ENCODE data around the gene ANKS1B.
"Not testable (repeated sequence)": the region's sequence is repeated elsewhere in the genome, so short reads cannot be mapped to it uniquely, and the experiment has no call there.

ANKS1B gene

DNA sequence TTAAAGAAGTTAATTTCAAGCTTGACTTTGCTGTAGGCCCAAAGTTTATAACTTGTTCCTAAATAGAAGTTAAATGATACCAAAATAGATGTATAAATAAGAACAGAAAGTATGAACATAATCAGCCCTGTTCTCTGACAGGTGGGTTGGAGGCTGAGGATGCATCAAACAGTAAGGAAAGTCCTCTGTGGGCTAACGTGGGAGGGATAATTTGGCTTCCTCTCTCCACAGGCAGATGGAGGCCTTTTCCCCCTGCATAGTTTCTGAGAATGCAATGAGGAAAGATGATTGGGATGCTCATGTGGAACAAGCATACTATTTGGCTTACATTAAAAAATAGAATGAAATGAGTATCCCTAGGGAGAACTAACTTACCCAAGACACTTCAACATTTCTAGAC is 280.7 kb downstream of the ANKS1B start:
- DNase-seq (ENCODE audit: low read depth): no peak

GRCh38 chr12:99700032-99700431 is 284.7 kb downstream of the ANKS1B start:
- DNase-seq (ENCODE audit: low read depth): no peak

DNA sequence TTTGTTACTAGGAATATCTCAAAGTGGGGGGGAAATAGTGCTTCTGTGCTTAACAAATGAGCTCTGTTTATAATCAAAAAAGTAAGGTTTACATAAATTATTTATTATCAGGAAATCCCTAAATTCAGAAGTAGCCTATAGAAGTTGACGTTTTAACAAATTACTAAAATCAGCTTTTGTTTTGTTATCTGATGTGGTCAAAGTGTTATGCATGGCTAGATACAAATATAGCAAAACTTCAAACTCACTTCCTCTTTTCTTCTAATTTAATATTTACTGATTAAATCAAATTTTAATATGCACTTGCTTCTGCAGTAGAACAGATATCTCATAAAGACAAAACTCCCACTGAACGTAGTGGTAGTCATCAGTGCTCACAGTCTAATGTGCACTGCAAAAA is 289.7 kb downstream of the ANKS1B start:
- DNase-seq (ENCODE audit: low read depth): no peak

DNA sequence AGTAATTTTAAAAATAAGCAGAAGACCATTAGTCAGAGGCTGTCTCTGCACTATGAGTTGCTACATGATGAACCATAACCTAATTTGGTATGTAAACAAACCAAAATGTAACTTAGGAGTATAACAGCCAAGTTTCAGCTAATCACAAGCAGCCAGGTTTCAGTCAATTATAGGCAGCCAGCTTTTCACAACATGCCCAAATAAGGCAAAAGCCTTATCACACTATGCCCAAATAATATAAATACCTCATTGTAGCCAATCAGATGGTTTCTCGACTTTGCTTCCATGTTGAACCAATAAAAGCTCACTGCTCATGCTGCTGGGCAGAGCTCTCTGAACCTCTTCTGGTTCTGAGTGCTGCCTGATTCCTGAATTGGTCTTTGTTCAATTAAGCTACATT is 298.6 kb downstream of the ANKS1B start:
- no peak for DNase-seq (ENCODE audit: low read depth)

DNA sequence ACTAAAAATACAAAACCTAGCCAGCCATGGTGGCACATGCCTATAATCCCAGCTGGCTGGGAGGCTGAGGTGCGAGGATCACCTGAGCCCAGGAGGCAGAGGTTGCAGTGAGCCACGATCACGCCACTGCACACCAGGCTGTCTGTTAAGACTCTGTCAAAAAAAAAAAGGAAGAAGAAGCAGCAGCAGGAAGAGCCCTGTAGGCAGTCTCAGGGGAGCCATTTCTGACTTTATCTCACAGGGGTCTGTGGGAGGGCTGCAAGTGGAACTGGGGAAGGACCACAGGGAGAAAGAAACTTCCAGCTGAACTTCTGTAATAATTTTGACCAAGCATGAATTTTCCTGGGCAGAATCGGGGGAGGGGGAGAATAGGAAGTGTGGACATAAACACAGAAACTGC is 304.5 kb downstream of the ANKS1B start:
- DNase-seq (ENCODE audit: low read depth): no peak

- no peak for DNase-seq (ENCODE audit: low read depth)
These were observed 314.1 kb downstream of the ANKS1B start for GRCh38 chr12:99670635-99671034.

- DNase-seq (ENCODE audit: low read depth): no peak
These were observed 325.9 kb downstream of the ANKS1B start for GRCh38 chr12:99658671-99659349.

- DNase-seq (ENCODE audit: low read depth): no peak
These were observed 335.2 kb downstream of the ANKS1B start for GRCh38 chr12:99649551-99649950.

- no peak for DNase-seq (ENCODE audit: low read depth)
These were observed 336.6 kb downstream of the ANKS1B start for GRCh38 chr12:99648183-99648582.

DNA sequence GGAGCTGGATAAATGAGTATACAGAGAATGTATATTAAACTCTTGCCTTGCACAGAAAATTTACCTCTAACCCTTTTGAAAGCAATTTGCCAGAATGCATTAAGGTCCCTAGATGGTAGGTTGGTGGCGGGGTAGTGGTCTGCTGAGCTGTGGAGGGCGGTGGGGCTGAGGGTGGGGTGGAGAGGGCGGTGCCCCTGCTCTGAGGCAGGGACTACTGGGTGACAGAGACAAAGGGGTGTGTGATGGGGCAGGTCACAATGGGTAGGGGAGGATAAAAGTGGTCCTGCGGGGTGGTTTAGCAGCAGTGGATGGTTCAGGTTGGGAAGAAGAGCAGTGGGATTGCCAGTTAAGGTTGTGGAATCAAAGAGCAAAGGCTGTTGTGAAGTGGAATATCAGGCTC is 337.3 kb downstream of the ANKS1B start, which contains the start of gene GARIN6:
Gene GARIN6, plus strand, starts transcription at position 301 of the 400 bp plus-strand sequence. CDS start 422 bp downstream, outside the sequence.
- no peak for DNase-seq (ENCODE audit: low read depth)

DNA sequence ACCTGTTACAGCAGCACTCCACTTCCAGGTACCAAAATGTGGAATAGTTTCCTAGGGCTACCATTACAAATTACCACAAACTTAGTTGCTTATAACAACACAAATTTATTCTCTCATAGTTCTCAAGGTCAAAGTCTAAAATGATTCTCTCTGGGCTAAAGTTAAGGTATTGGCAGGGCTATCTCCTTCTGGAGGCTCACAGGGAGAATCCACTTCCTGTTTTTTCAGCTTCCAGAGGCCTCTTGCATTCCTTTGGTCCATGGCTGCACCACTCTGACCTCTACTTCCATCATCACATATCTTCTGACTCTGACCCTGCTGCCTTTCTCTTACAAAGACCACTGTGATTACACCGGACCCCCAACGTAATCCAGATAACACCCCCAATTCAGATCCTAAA is 340.1 kb downstream of the ANKS1B start:
- DNase-seq (ENCODE audit: low read depth): no peak

GRCh38 chr12:99627459-99627858 is 357.3 kb downstream of the ANKS1B start:
- no peak for DNase-seq (ENCODE audit: low read depth)

DNA sequence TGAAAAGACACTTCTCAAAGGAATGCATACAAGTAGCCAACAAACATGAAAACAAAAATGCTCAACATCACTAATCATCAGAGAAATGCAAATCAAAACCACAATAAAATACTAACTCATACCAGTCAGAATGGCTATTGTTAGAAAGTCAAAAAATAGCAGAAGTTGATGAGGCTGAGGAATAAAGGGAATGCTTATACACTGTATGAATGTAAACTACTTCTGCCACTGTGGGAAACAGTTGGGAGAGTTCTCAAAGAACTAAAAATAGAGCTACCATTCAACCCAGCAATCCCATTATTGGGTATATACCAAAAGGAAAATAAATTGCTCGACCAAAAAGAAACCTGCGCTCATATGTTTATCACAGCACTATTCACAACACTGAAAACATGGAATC is 360.1 kb downstream of the ANKS1B start:
- not testable (repeated sequence) for DNase-seq (ENCODE audit: low read depth)

- DNase-seq (ENCODE audit: low read depth): no peak
These were observed 364.6 kb downstream of the ANKS1B start for GRCh38 chr12:99620159-99620479.

DNA sequence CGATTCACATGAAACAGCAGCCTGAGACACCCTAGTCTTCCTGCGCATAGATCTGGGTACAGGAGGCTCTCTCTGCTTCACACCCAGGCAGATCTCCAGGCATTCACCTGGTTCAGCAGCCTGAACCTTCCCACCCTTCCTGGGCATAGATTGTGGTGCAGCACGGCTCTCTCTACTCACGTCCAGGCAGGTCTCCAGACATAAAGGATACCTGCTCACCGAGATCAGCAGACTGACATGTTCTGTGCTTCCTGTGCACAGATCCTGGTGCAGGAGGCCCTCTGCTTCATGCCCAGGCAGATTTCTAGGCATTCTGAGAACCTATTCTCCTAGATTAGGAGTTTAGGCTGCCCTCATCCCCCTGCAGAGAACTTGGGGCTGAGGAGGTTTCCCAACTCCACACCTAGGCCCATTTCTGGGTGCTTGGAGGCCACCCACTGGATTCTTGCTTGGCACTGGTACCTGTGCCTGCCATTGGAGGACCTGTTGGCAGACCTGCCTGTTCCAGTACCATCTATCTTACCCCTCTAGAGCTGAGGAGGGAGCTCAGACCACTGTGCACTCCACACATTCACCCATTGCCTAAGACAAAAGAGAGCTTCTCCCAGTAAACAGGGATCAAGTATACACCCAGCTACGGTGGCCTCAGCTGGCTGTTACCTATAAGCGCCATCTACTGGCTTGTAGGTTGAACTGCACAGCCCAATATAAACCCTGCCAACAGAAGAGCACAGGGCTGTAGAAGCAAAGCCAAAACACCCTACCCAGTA is 365.2 kb downstream of the ANKS1B start:
- no peak for DNase-seq (ENCODE audit: low read depth)

- DNase-seq (ENCODE audit: low read depth): no peak
These were observed 366.1 kb downstream of the ANKS1B start for GRCh38 chr12:99618657-99619056.

DNA sequence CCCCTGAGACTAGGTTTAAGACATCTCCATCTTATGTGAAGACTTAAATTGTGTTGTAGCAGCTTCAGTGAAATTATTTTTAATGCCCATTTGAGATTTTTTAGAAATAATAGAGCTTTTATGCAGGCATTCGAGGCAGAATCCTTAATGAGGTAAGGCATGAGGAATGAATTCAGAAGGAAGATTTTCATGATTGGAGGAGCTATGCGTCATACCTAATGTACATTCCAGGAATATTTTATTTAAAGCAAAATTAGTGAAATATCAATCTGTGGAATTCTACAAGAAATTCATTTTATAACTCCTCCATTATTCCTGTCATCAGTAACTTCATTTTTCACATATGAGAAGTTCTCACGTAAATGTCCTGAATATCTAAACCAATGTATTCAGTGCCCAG is 373.1 kb downstream of the ANKS1B start:
- no peak for DNase-seq (ENCODE audit: low read depth)

- no peak for DNase-seq (ENCODE audit: low read depth)
These were observed 373.6 kb downstream of the ANKS1B start for GRCh38 chr12:99611117-99611516.

DNA sequence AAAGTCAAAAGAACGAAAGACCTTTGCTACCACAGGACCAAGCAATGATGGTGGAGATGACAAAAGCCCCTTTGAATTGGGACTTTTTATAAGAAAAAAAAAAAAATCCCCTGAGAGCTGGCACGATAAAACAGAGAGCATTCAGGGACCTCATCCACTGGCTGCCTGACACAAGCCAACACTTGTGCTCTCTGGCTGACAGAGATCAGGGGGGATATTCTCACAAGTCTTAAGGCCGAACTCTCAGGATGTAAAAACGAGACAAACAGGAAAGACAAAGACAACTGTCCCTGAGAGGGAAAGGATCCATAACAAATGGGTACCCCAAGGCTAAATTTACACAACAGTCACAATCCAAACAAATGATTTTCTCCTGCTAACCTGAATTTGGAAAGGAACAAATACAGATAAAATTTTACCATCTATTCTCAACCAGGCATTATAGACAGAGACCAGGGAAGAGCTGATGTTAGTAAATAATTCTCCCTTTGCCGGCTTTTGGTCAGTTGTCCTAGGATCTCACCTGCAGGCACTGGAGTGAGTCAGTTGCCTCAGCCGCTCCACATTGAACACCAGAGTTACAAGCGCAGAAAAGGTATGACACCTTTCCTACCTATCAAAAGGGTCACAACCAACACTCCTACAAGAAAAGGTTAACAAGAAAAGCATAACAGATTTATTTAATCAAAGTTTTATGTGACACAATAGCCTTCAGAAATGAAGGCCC is 375.1 kb downstream of the ANKS1B start:
- DNase-seq (ENCODE audit: low read depth): no peak

DNA sequence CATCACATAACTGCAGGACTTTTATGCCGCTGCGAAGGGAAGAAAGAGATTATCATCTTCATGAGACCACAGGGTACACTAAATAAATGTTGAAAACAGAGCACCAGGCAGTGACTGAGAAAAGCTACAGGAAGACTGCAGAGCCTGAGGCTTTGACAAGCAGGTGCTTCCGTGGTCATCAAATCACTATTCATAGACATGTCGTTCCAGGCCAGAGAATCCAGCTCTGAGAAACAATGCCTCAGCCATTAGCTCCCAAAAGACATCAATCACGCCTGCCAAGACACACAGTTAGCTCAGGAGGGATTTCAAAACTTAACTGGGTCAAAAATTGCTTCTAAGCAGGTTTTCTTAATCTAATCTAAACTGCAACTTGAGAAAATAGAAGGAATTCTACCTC is 384.3 kb downstream of the ANKS1B start:
- no peak for DNase-seq (ENCODE audit: low read depth)

DNA sequence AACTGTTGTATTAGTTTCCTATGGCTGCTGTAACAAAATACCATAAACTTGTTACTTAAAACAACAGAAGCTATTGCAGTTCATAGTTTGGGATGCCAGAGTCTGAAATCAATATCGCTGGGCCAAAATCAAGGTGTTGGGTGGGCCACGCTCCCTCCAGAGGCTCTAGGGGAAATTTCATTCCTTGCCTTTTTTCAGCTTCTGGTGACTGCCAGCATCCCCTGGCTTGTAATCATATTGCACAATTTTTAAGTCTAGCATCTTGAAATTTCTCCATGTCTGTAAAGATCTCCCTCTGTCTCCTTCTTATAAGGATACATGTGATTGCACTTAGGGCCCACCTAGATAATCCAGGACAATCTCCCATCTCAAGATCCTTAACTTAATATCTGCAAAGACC is 386.0 kb downstream of the ANKS1B start:
- no peak for DNase-seq (ENCODE audit: low read depth)

- DNase-seq (ENCODE audit: low read depth): no peak
These were observed 388.0 kb downstream of the ANKS1B start for GRCh38 chr12:99596762-99597161.

DNA sequence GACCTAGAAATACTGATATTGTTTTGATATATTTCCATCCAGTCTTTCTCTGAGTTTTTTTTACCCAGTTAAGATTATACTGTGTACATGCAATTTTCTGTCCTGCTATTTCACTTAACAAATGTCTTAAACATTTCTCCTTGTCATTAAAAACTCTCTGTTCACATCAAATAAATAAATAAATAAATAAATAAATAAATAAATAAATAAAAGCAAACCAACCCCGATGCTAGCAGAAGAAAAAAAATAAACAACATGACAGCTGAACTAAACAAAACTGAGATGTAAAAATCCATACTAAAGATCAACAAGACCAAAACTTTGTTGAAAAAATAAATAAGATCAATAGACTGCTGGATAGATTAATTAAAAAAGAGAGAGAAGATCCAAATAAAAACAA is 407.6 kb downstream of the ANKS1B start:
- DNase-seq (ENCODE audit: low read depth): not testable (repeated sequence)
